A673 (cell line): ENCODE measurements around the gene PDE11A.

Source experiments
- CTCF ChIP-seq: fragments of 300-800, 200-600 bp; sonication (generic); conservative IDR thresholded peaks from 2 replicates; pipeline ENCODE4 v1.5.1; 2017; ENCODE audit warnings: low read depth, mild to moderate bottlenecking, antibody characterized with exemption, low read length, moderate library complexity, mixed read lengths
- EZH2 ChIP-seq: fragments of 200-600 bp; sonication (generic); IDR thresholded peaks from 2 replicates; pipeline ENCODE4 v1.6.1; 2017; ENCODE audit warnings: borderline replicate concordance, low read depth, mild to moderate bottlenecking, mixed read lengths, antibody characterized with exemption, low read length; ENCODE audit not compliant: poor library complexity, severe bottlenecking

GRCh38 chr2:177908824-177909223, 163.8 kb downstream of the PDE11A start:
- TF ChIP-seq CTCF (no peak), EZH2 (no peak)
